Inflammatory macrophage treated with lipopolysaccharide for 4 hours (primary cell): ENCODE results near the gene ADGRV1.
A peak's percentile ranks its signal among the peaks of the same experiment; 100 is the strongest.
"Not testable (repeated sequence)": the region's sequence is repeated elsewhere in the genome, so short reads cannot be mapped to it uniquely, and the experiment has no call there.

Experiments
- DNase-seq: peaks from one replicate; pipeline ENCODE4 v3.0.0-alpha.2; 2020

Gene ADGRV1

DNA sequence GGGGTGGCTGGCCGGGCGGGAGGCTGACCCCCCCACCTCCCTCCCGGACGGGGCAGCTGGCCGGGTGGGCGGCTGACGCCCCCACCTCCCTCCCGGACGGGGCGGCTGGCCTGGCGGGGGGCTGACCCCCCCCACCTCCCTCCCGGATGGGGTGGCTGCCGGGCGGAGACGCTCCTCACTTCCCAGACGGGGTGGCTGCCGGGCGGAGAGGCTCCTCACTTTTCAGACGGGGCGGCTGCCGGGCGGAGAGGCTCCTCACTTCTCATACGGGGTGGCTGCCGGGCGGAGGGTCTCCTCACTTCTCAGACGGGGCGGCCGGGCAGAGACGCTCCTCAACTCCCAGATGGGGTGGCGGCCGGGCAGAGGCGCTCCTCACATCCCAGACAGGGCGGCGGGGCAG, 37.2 kb downstream of the ADGRV1 start:
- not testable (repeated sequence) for DNase-seq

DNA sequence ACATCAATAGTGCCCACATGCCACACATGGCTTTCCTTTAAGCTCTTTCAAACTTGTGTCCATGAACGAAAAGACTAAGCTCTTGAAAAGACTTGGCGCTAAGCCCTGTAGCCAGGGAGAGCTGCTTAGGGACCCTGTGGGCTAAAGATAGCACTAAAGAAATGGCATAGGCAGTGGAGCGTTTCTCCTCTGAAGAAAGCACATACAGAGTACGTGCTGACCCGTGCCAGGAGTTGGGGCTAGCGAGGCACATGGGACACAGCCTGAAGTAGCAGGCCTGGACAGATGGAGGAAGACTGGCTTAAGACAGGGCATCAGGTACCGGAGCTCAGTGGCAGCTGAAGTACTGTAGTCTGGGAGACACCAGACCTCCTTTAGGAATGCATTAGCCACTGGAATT, 39.7 kb downstream of the ADGRV1 start:
- DNase-seq, result no peak

DNA sequence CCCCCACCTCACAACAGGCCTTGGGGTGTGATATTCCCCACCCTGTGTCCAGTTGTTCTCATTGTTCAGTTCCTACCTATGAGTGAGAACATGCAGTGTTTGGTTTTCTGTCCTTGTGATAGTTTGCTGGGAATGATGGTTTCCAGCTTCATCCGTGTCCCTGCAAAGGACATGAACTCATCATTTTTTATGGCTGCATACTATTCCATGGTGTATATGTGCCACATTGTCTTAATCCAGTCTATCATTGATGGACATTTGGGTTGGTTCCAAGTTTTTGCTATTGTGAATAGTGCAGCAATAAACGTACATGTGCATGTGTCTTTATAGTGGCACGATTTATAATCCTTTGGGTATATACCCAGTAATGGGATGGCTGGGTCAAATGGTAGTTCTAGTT, 41.7 kb downstream of the ADGRV1 start:
- DNase-seq, result not testable (repeated sequence)

DNA sequence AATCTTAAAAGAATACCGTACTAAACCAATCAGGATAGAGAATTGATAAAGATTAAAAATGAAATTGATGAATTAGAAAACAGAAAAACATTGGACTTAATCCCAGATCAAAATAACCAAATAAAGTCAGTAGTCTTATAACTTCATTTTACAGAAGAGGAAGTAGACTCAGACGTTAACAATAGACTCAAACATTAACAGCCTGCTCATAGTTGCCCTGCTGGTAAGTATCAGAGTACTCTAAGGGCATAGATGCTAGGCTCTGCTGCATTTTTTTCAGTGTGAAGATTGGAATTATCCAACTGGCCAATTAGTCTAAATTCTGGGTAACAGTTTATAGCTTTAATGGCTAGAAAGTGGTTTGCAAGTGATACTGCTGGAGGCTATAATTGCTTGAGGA, 42.9 kb downstream of the ADGRV1 start:
- DNase-seq, result no peak

DNA sequence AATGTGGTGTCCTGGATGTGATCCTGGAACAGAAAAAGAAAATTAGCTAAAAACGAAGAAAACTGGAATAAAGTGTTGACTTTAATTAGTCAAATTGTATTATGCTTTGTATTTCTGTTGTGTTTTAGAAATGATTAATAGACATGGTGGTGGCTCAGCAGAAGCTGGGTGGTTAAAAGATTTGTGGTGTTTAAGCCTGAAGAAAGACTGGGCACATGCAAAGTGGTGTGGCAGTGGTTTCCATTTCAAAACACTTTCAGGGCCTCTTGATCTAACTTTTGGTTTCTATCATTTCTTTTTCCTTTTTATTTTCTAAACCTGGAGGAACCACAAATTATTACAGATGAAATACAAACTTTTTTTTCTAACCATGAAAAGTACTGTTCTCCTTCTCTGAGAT, 44.1 kb downstream of the ADGRV1 start:
- DNase-seq, result no peak

DNA sequence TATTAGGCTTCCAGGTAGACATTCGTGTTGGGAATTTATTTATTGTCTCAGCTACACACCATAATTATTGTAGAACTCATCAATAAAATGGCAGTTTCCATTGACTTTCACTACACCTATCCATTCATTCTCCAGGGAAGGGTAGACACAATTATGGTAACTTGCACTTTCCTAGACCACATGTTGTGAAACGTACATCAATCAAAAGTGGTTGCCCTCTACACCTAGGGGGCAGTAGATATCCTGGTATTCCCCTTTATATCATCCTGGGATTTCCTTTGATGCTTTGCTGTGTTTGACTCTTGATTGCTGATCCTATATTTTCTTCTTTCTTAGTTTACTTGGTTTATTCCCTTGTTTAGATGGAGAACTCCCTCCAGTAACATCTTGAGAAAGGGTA, 47.9 kb downstream of the ADGRV1 start:
- DNase-seq, result no peak

DNA sequence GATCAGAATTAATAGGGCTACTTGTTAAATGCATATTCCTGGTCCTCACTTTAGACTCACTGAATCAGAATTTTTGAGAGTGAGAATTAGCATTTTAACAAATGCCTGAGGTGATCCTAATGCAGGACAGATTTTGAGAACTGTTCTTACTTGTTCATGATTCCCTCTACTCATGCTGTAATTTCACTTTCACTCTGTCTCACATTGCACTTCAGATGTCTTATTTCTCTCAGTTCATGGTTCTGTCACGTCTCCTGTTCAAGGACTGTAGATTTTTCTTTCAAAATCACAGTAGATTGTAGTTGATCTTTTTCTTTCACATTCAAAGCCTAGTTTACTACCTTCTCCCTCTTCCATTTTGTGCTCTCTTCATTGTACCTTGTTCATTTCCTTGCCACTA, 54.3 kb downstream of the ADGRV1 start:
- peak; percentile 56 for DNase-seq

DNA sequence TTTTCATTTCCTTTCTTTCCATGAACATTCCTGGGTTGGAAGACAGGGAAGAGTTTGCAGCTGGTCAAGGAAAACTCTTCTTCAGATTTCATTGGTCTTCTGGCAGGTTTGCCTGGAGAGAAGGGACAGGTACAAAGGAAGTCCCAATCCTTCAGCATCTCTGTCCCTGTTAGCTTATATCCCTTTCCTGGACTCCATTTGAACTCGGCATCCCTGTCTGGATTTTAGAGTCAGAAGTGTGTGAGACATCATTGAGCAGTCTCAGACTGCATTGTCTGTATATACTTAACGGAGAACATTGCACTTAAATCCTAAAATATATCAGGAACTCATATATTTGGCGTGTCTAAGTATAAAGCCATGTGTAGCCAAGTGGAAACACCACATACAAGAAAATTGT, 54.9 kb downstream of the ADGRV1 start:
- DNase-seq, result no peak

DNA sequence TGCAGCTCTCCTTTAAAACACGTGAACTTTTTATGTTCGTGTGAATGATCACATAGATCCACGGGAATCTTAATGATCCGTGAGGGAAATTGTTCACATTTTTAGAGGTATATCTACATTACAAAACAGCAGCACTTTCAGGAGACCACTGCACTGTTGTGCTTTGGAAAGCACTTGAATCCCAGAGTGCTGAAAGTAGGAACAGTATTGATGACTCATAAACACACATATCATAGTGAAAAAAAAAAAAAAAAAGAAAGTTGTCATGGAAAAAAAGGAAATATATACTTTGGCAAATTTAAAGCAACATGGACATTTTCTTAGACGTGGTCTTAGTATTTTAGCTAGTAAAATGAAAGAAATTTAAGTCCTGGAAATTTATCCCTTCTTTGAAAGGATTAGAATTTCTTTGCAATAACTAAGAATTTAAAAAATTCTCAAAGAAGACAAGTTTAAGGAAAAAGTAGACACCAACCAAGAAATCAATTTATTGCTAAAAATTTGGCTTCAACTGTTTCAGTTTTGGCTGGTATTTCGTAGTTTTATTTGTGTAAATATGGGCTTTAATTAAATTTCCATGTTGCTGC, 55.4 kb downstream of the ADGRV1 start:
- DNase-seq, result peak; percentile 23

DNA sequence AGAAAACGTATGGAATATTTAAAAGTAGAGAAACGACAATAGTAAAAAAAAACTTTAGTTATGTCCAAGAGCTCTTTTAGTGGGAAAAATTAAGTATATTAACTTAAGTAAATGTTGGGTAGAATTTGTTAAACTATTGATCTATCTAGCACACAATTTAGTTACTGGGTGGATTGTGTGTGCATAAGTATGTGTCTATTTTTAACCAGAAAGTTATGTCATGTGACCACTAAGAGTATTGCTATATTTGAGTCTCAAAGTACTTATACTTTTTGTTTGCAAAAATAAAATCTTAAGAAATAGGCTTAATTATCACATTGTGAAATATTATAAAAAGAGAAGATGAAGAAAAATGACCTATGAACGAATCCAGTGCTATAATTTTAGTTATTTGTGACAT, 56.8 kb downstream of the ADGRV1 start:
- DNase-seq, result no peak

DNA sequence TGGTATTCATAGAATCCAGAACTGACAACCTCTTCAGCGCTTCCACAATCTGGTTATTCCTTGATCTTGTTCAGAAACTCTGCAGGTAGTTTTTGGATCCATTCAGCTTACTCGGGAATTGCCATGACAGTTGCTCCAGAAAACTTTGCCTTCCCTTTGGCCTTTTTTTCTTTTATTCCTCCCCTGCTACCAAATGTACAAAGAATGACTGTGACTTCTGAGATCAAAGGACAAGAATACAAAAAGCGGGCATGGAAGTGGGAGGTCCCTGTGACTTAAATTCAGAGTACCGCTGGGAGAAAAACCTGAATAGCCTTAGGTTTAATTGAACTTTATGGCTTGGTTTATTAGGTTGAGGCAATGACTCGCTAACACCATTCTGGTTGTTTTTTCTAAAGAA, 59.5 kb downstream of the ADGRV1 start:
- DNase-seq, result no peak

DNA sequence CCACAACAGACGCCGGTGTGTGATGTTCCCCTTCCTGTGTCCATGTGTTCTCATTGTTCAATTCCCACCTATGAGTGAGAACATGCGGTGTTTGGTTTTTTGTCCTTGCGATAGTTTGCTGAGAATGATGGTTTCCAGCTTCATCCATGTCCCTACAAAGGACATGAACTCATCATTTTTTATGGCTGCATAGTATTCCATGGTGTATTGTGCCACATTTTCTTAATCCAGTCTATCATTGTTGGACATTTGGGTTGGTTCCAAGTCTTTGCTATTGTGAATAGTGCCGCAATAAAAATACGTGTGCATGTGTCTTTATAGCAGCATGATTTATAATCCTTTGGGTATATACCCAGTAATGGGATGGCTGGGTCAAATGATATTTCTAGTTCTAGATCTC, 61.2 kb downstream of the ADGRV1 start:
- not testable (repeated sequence) for DNase-seq

DNA sequence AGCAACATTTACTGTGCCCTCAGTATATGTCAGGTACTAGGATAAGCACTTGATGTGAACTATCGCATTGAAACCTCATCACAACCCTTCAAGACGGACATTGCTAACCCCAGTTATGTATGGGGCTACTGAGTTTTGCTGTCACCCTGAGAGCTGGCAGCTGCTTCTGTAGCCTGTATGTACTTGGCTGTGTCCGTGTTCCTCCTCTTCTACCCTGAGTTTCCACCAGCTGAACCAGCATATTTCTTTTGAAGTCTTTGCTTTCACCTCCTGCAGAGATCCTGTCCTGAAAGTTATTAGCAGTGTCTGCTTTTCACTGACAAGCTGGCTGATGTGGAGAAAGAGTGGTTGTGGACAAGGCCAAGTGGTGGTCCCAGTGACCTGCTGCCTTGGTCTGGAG, 63.3 kb downstream of the ADGRV1 start:
- no peak for DNase-seq

DNA sequence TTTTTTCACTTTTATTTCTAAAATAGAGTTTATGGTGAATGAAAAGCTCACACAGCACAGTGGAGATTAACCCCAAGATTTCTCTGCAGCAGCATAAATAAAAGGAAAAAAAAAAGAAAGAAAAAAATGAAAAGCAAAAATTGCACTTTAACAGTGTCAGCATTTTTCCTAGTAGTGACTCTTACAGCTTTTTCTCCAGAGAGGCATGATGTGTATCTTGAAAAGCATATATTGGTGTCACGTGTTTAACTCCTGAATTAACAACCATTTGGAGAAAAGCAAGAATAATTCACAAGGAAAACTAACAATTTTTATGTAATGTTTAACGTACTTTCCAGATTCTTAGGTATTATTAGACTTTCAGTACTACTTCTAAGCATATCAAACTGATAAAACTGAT, 67.9 kb downstream of the ADGRV1 start:
- no peak for DNase-seq

DNA sequence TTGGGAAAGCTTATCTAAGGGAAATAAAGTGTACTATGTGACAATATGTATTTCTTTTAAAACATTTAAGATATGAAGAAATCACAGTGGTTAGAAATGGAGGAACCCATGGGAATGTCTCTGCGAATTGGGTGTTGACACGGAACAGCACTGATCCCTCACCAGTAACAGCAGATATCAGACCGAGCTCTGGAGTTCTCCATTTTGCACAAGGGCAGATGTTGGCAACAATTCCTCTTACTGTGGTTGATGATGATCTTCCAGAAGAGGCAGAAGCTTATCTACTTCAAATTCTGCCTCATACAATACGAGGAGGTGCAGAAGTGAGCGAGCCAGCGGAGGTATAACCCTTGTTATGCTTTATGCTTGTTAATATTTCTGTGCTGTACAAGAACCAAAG, 69.9 kb downstream of the ADGRV1 start:
- no peak for DNase-seq

DNA sequence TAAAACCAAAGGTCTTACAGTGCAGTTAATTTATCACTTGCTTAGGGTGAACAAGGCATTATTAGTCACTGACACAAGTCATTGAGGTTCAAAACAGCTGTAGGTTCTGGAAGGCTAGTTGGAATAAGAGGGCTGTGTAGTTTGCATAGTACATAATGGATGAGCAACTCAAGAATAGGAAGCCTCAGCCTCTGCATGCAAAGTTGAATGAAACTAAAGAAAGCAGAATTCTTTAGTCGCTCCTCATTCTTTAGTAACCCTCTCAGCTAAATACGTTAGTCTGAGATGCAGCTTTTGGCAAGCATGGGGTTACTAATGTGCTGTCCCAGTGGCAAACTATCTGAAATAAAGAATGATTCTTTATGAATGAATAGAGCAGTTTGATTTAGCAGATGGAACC, 74.2 kb downstream of the ADGRV1 start:
- DNase-seq, result no peak

DNA sequence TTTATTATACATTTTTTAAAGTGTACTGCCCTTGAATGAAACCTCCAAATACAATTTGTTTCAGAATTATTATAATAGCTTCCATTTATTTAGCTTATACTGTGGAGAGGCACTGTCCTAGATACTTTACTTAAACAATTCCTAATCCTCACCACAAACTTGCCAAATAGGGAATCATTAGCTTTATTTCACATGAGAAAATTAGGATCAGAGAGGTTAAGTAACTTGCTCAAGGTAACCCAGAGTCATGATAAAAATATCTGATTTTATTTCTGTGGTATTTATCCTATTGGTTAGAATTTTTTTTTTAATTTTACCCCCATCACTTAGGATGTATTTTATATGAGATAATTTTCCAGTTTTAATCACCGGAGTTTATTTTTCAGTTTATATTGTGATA, 78.4 kb downstream of the ADGRV1 start:
- no peak for DNase-seq

DNA sequence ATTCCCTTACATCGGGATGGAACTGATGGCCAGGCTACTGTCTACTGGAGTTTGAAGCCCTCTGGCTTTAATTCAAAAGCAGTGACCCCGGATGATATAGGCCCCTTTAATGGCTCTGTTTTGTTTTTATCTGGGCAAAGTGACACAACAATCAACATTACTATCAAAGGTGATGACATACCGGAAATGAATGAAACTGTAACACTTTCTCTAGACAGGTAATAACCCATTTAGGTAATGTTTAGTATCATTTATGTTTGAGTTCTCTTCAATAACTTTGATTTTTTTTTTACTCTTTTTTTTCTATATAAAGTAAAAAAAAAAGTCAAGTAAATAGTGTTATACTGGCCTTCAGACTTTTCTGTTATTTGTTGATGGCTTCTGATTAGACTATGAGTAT, 79.1 kb downstream of the ADGRV1 start:
- DNase-seq, result no peak

DNA sequence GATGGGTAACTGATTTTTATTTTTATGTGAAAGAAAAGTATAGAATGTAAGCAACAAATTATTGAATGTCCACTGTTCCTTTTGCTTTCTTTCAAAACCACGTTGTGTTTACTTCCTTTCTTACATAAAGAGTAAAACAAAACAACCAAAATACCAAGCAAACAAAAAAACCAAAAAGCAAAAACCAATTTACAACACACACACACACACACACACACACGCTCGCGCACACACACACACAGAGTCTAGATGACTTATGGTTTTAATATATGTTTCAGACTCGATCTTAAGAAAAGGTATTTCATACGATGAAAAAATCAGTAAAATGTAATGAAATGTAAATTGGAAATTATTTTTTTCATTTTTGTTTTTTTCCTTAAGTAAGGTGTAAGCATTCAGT, 80.3 kb downstream of the ADGRV1 start:
- DNase-seq, result no peak

DNA sequence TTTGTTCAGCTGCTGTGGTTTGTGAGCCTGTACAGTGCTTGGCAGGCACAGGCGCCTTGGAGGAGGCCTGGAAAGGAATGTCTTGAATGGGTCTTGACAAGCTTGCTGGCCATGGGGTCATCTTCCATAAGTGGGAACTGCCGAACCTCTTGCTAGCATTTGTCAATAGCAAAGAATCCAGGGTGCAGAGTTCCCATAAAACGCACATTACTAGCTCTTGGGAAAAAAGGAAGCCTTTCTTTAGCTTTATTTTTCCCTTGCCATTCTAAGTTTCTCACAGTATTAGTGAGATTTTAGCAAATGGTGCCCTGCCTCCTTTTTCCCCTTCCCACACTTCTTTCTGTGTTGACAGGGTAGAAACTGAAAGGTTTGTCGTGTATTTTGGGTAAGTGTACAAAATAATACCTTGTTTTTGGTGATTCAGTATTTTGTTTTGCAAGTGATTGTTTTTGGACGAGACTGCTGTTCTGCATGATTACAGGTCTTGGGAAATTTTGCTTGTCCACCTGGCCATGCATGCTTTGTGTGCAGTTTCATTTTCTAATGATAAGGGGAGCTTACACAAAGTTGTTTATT, 82.0 kb downstream of the ADGRV1 start:
- no peak for DNase-seq

DNA sequence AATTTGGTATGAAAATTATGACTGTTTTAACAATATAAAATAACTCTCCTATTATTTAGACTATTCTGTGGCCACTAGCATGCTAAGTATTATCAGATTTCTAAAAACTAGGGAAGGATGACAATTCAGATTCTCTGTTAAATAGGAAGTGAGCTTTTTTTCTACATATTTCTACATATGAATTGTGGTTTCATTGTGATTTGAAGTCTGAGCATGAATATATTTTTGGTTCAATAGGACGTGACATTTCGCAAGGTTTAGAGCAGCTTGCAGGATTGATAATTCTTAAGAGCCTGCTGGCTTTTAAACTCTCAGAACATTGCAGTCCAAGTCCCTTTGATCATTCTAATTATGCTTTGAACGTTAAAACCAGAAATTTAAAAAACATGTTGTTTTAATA, 82.9 kb downstream of the ADGRV1 start:
- peak; percentile 57 for DNase-seq

DNA sequence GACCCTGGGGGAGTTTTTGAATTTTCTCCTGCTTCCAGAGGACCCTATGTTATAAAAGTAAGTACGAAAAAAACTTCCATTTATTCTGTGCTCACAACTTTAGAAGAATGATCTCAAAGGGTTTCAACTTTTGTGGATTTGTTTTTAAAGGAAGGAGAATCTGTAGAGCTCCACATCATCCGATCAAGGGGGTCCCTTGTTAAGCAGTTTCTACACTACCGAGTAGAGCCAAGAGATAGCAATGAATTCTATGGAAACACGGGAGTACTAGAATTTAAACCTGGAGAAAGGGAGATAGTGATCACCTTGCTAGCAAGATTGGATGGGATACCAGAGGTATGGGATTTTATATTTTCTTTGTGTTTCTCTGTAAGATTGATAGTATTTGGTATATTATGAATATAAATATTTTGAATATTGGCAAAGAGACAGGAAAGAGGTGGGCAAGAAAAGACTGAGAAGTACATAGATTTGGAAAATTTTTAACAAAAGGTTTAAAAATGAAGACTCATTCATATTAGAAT, 84.2 kb downstream of the ADGRV1 start:
- no peak for DNase-seq

DNA sequence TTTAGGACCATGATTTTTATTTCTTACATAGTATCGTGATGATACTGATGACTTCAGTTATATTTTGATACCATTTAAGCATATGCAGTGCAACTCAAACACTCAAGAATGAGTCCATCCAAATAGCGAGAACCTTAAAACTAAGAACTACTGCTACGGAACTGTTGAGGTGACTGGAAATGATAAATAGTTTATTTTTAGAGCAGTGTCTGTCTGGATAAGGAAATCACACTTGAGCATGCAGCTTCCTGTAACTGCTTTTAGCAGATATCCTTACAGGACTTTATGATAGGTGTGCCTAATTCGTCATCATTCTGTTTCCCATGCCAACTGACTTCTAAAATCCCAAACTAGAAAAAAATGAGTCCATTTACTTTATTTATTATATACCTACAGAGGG, 85.5 kb downstream of the ADGRV1 start:
- no peak for DNase-seq

DNA sequence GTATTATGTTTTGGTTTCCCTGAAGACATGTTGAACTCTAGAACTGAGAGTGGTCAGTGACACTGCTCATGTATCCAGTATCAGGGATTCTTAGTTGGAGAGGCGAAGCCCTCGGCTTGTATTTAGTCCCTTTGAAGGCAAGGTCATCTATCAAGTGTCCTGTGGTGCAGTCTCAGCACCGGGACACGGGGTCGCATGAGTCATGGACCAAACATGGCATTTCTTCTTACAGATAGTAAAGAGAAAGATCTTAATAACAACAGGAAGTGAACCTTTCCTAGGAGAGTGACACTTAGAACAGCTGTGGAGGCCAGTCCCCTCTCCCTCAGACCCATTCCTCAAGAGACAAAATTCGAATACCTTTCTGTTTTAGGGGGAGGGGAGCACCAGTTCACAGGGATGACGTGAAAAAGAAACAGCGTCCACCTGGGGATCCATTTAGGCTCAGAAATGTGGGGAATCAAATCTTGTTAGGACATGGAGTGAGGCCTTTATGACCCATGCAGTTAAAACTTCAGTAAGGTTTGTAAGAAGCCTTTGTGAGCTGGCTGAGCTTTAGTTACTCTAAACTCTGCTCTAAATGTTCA, 86.5 kb downstream of the ADGRV1 start:
- DNase-seq, result peak; percentile 11

DNA sequence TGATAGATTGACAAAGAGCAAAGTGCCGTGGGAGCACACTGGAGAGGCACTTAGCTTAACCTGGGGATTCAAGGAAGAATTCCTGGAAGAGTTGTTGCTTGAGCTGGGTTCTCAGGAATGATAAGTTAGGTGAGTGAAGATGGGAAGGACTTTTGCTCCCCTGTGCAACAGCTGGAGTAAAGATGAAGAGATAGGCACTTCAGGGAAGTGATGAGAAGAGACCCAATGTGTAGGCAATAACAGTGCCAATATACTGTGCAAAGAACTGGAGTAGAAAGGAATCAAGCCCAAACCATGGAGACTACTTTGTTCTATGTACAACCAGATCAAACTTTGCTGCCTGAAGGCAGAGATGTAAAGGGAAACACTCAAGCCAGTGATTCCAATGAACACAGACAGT, 92.2 kb downstream of the ADGRV1 start:
- DNase-seq, result no peak
